GM23338 (cell line): ENCODE data around the gene ALAD.
"Not testable (repeated sequence)": the region's sequence is repeated elsewhere in the genome, so short reads cannot be mapped to it uniquely, and the experiment has no call there.

ENCODE experiments used
- CREB1 ChIP-seq: fragments of 250-450 bp; sonication (Bioruptor Pico); IDR thresholded peaks from 2 replicates; pipeline ENCODE4 v1.5.0; 2020; ENCODE audit warnings: low read depth, mild to moderate bottlenecking, moderate library complexity
- EZH2 ChIP-seq: fragments of 200-600 bp; sonication (generic); IDR thresholded peaks from one replicate; pipeline ENCODE4 v1.8.0; 2017; ENCODE audit warnings: antibody characterized with exemption, mild to moderate bottlenecking, low read depth; ENCODE audit not compliant: unreplicated experiment
- EZH2phosphoT487 ChIP-seq: fragments of 200-600 bp; sonication (generic); IDR thresholded peaks from one replicate; pipeline ENCODE4 v1.8.1; 2018; ENCODE audit warnings: antibody characterized with exemption; ENCODE audit not compliant: unreplicated experiment
- JUNB ChIP-seq: IDR thresholded peaks from one replicate; pipeline ENCODE4 v1.6.1; 2016; ENCODE audit warnings: antibody characterized with exemption; ENCODE audit not compliant: unreplicated experiment
- NANOG ChIP-seq: IDR thresholded peaks from 2 replicates; pipeline ENCODE4 v1.6.1; 2016; ENCODE audit warnings: antibody characterized with exemption, borderline replicate concordance
- POLR2AphosphoS5 ChIP-seq: IDR thresholded peaks from 2 replicates; pipeline ENCODE4 v1.6.1; 2016; ENCODE audit warnings: antibody characterized with exemption, low read depth
- STAT1 ChIP-seq: IDR thresholded peaks from one replicate; pipeline ENCODE4 v1.6.1; 2016; ENCODE audit warnings: antibody characterized with exemption; ENCODE audit not compliant: unreplicated experiment
- ZNF114 ChIP-seq: fragments of 250-450 bp; sonication (Bioruptor Pico); IDR thresholded peaks from 2 replicates; pipeline ENCODE4 v1.5.0; 2020; ENCODE audit warnings: mild to moderate bottlenecking, moderate library complexity
- ZNF331 ChIP-seq: fragments of 250-450 bp; sonication (Bioruptor Pico); IDR thresholded peaks from 2 replicates; pipeline ENCODE4 v1.5.0; 2020; ENCODE audit warnings: low read depth, mild to moderate bottlenecking, moderate library complexity
- TF ChIP-seq, protein P1 (sequence below), 2 experiments: fragments of 200-600 bp in 1 of 2; sonication (generic) in 1 of 2; conservative IDR thresholded peaks; 2 replicates each; pipeline versions ENCODE4 v1.5.1 to v1.6.1; 2016 to 2017; ENCODE audit warnings: antibody characterized with exemption in 2 of 2, low read depth in 2 of 2, mild to moderate bottlenecking in 2 of 2, moderate library complexity in 1 of 2
- TF ChIP-seq, protein P2 (sequence below): IDR thresholded peaks from one replicate; pipeline ENCODE4 v1.6.1; 2018; ENCODE audit warnings: antibody characterized with exemption; ENCODE audit not compliant: unreplicated experiment
- TF ChIP-seq, protein P3 (sequence below): fragments of 250-450 bp; sonication (Bioruptor Pico); IDR thresholded peaks from 2 replicates; pipeline ENCODE4 v1.5.0; 2020; ENCODE audit warnings: mild to moderate bottlenecking, moderate library complexity

DNA sequence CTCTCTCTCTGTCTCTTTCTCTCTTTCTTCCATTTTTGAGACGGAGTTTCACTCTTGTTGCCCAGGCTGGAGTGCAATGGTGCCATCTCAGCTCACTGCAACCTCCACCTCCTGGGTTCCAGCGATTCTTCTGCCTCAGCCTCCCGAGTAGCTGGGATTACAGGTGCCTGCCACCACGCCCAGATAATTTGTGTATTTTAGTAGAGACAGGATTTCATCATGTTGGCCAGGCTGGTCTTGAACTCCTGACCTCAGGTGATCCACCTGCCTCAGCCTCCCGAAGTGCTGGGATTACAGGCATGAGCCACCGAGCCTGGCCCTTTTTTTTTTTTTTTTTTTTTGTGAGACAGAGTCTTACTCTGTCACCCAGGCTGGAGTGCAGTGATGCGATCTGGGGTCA lies 19.6 kb downstream of the ALAD start:
- TF ChIP-seq, protein P1, sequence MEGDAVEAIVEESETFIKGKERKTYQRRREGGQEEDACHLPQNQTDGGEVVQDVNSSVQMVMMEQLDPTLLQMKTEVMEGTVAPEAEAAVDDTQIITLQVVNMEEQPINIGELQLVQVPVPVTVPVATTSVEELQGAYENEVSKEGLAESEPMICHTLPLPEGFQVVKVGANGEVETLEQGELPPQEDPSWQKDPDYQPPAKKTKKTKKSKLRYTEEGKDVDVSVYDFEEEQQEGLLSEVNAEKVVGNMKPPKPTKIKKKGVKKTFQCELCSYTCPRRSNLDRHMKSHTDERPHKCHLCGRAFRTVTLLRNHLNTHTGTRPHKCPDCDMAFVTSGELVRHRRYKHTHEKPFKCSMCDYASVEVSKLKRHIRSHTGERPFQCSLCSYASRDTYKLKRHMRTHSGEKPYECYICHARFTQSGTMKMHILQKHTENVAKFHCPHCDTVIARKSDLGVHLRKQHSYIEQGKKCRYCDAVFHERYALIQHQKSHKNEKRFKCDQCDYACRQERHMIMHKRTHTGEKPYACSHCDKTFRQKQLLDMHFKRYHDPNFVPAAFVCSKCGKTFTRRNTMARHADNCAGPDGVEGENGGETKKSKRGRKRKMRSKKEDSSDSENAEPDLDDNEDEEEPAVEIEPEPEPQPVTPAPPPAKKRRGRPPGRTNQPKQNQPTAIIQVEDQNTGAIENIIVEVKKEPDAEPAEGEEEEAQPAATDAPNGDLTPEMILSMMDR (conservative IDR thresholded peaks at IDR 0.05; ENCODE audit: low read depth in 2 of 2) = not testable (repeated sequence)
- not testable (repeated sequence) for TF ChIP-seq STAT1; POLR2AphosphoS5; CREB1 (CRISPR knock-in tag); EZH2; EZH2phosphoT487; JUNB; ZNF331; NANOG; ZNF114 (CRISPR knock-in tag)
- TF ChIP-seq, protein P2, sequence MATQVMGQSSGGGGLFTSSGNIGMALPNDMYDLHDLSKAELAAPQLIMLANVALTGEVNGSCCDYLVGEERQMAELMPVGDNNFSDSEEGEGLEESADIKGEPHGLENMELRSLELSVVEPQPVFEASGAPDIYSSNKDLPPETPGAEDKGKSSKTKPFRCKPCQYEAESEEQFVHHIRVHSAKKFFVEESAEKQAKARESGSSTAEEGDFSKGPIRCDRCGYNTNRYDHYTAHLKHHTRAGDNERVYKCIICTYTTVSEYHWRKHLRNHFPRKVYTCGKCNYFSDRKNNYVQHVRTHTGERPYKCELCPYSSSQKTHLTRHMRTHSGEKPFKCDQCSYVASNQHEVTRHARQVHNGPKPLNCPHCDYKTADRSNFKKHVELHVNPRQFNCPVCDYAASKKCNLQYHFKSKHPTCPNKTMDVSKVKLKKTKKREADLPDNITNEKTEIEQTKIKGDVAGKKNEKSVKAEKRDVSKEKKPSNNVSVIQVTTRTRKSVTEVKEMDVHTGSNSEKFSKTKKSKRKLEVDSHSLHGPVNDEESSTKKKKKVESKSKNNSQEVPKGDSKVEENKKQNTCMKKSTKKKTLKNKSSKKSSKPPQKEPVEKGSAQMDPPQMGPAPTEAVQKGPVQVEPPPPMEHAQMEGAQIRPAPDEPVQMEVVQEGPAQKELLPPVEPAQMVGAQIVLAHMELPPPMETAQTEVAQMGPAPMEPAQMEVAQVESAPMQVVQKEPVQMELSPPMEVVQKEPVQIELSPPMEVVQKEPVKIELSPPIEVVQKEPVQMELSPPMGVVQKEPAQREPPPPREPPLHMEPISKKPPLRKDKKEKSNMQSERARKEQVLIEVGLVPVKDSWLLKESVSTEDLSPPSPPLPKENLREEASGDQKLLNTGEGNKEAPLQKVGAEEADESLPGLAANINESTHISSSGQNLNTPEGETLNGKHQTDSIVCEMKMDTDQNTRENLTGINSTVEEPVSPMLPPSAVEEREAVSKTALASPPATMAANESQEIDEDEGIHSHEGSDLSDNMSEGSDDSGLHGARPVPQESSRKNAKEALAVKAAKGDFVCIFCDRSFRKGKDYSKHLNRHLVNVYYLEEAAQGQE = not testable (repeated sequence)
- TF ChIP-seq, protein P3, sequence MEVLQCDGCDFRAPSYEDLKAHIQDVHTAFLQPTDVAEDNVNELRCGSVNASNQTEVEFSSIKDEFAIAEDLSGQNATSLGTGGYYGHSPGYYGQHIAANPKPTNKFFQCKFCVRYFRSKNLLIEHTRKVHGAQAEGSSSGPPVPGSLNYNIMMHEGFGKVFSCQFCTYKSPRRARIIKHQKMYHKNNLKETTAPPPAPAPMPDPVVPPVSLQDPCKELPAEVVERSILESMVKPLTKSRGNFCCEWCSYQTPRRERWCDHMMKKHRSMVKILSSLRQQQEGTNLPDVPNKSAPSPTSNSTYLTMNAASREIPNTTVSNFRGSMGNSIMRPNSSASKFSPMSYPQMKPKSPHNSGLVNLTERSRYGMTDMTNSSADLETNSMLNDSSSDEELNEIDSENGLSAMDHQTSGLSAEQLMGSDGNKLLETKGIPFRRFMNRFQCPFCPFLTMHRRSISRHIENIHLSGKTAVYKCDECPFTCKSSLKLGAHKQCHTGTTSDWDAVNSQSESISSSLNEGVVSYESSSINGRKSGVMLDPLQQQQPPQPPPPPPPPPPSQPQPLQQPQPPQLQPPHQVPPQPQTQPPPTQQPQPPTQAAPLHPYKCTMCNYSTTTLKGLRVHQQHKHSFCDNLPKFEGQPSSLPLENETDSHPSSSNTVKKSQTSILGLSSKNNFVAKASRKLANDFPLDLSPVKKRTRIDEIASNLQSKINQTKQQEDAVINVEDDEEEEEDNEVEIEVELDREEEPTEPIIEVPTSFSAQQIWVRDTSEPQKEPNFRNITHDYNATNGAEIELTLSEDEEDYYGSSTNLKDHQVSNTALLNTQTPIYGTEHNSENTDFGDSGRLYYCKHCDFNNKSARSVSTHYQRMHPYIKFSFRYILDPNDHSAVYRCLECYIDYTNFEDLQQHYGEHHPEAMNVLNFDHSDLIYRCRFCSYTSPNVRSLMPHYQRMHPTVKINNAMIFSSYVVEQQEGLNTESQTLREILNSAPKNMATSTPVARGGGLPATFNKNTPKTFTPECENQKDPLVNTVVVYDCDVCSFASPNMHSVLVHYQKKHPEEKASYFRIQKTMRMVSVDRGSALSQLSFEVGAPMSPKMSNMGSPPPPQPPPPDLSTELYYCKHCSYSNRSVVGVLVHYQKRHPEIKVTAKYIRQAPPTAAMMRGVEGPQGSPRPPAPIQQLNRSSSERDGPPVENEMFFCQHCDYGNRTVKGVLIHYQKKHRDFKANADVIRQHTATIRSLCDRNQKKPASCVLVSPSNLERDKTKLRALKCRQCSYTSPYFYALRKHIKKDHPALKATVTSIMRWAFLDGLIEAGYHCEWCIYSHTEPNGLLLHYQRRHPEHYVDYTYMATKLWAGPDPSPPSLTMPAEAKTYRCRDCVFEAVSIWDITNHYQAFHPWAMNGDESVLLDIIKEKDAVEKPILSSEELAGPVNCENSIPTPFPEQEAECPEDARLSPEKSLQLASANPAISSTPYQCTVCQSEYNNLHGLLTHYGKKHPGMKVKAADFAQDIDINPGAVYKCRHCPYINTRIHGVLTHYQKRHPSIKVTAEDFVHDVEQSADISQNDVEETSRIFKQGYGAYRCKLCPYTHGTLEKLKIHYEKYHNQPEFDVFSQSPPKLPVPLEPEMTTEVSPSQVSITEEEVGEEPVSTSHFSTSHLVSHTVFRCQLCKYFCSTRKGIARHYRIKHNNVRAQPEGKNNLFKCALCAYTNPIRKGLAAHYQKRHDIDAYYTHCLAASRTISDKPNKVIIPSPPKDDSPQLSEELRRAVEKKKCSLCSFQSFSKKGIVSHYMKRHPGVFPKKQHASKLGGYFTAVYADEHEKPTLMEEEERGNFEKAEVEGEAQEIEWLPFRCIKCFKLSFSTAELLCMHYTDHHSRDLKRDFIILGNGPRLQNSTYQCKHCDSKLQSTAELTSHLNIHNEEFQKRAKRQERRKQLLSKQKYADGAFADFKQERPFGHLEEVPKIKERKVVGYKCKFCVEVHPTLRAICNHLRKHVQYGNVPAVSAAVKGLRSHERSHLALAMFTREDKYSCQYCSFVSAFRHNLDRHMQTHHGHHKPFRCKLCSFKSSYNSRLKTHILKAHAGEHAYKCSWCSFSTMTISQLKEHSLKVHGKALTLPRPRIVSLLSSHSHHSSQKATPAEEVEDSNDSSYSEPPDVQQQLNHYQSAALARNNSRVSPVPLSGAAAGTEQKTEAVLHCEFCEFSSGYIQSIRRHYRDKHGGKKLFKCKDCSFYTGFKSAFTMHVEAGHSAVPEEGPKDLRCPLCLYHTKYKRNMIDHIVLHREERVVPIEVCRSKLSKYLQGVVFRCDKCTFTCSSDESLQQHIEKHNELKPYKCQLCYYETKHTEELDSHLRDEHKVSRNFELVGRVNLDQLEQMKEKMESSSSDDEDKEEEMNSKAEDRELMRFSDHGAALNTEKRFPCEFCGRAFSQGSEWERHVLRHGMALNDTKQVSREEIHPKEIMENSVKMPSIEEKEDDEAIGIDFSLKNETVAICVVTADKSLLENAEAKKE = not testable (repeated sequence)
